ENCODE data around the gene IL13. TPM values are rescaled to one million over a fixed set of nuclear protein-coding genes. Genes with fewer than 3 reads are reported as not detected.
A peak's percentile ranks its signal among the peaks of the same experiment; 100 is the strongest.

IL13 gene
- total RNA-seq, 2 donors from 2014 or later = 2.4 to 4.3 TPM

DNA sequence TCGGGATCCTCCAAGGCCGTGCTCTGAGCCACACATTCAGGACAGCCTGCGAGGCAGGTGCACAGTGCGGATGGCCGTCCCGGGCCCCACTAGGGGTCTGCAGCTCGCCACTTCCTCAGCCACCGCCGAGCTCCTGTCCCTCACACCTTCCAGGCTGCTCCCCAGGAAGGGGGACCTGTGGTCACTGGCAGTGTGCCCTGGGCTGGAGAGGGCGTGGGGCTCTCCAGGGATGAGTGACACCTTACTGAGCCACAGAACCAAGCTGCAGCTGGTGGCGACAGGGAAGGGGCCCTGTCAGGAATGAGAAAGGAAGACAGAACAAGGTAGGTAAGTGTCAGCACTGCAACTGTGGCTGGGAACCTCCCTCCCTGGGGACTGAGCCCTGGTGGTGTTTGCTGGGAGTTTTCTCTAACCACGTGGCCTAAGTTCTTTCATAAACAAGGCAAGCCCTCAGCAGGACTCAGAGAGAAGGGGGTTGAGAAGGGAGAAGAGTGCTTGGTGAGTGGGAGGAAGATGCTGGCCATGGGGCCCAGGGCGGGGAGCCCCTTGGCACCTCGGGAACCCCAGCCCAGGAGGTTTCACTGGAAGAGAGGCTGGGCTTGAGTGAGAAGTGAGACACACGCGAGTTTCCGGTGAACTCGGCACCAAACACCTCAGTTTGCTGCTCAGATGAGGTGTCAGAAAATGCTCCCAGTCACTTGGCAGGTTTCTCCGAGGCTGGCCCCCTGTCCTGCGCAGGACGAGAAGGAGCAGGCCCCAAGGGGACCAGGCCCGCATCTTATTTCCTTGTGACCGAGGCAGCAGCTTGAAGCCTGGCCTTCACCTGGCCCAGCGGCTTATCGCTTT lies 5.2 kb downstream of the IL13 start:
- H3K36me3 Mint-ChIP-seq (ENCODE audit: low read depth) = no peaks in the 10 kb centered on the region
- peaks cover 7% of the 10 kb centered on the region for H3K27me3 Mint-ChIP-seq
- no peaks in the 10 kb centered on the region for H3K9me3 Mint-ChIP-seq
- ATAC-seq (replicated peaks) = peak; percentile 82
- peak overlapping the region; percentile 69 for H3K4me3 Mint-ChIP-seq
- H3K4me1 Mint-ChIP-seq = peaks cover 21% of the 10 kb centered on the region
- peak overlapping the region; percentile 68 for H3K27ac Mint-ChIP-seq

DNA sequence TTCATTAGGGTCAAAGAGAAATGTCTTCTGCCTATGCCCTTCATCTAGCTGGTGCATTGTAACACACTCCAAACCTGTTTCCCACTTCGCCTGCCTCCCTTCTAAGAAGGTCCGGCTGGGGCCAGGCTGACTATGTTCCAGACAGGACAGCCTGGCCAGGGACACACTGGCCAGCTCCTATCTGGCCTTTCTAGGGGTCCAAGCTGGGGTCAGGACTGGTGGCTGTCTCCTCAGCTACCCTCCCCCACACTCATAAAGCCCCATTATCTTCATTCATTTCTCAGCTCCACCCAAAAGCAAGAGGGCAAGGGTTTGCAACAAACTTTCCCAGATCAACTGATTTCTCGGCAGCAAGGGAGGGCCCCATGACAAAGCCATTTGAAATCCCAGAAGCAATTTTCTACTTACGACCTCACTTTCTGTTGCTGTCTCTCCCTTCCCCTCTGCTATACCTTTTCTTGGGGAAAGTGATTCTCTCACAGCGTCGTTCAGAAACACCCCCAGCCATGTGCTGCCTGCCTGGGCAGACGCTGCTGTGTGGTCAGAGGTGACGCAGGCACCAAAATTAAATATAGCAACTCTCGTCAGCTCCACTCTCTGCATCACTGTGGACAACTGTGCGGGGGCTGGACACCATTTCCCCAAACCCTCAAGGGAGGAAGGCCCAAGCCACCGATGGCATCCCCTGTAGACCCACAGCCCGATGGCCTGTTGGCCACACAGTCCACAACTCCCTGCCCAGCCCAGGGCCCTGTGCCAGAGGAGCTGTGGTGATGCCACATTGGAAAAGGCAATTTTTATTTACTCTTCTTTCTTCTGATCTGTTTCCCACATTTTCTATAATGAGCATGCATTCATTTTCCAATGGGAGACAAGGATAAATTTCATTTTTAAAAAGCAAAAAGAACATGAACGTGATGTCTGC lies 6.1 kb downstream of the IL13 start:
- Mint-ChIP-seq H3K9me3 (no peaks in the 10 kb centered on the region), H3K4me1 (peaks cover 19% of the 10 kb centered on the region), H3K27ac (peak overlapping the region; percentile 68), H3K36me3 (ENCODE audit: low read depth) (no peaks in the 10 kb centered on the region), H3K27me3 (peaks cover 6% of the 10 kb centered on the region), H3K4me3 (peak overlapping the region; percentile 69)
- ATAC-seq (replicated peaks) = peak; percentile 42

DNA sequence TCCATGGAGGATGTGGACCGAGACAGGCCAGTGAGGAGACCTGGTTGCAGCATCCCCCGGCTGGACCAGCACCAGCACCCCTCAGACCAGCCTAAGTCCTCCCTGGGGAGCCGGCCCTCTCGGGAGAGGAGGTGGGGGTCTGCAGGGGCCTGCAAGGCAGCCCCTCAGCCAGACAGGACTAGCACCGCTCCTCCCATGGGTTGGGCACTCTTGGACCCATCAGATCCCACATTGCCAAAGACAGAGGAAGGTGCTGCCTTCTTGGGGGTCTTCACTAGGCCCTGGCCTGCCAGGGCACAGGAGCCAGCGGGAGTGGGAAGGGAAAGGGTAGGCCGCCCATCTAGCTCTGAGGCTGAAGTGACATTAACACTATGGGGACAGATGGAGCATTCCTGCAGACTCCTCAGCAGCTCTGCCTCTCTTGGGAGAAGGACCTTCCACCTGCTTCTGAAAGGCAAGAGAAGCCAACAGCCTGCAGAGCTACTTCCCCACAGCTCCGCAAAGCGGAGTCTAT lies 6.8 kb downstream of the IL13 start:
- Mint-ChIP-seq H3K27ac (peak overlapping the region; percentile 68), H3K4me3 (peak overlapping the region; percentile 69), H3K36me3 (ENCODE audit: low read depth) (no peaks in the 10 kb centered on the region), H3K27me3 (peaks cover 6% of the 10 kb centered on the region), H3K9me3 (no peaks in the 10 kb centered on the region), H3K4me1 (peaks cover 19% of the 10 kb centered on the region)
- no peak for ATAC-seq (replicated peaks)

DNA sequence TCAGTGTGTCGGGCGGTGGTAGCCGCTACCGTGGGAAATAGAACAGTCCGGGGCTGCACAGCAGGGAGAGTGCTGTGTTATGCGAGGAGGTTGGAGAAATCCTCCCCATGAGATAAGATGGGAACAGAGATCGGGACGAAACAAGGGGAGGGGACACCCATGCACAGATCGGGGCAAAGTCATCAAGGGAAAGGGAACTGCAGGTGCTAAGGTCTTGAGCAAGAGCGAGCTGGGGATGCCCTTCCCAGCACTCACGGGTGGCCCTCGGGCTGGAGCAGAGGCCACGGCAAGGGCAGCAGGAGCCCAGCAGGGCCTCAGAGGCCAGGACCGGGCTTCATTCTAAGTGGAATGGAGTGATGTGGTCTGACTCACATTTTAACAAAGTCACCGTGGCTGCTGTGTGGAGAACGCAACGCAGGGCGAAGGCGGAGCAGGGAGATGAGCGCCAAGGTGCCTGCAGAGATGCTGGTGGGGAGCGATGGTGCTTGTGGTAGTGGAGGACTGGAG lies 7.7 kb downstream of the IL13 start:
- Mint-ChIP-seq H3K27ac (no peak overlapping the region), H3K36me3 (ENCODE audit: low read depth) (no peaks in the 10 kb centered on the region), H3K9me3 (no peaks in the 10 kb centered on the region), H3K4me3 (no peak overlapping the region), H3K27me3 (peaks cover 6% of the 10 kb centered on the region), H3K4me1 (peaks cover 19% of the 10 kb centered on the region)
- no peak for ATAC-seq (replicated peaks)

DNA sequence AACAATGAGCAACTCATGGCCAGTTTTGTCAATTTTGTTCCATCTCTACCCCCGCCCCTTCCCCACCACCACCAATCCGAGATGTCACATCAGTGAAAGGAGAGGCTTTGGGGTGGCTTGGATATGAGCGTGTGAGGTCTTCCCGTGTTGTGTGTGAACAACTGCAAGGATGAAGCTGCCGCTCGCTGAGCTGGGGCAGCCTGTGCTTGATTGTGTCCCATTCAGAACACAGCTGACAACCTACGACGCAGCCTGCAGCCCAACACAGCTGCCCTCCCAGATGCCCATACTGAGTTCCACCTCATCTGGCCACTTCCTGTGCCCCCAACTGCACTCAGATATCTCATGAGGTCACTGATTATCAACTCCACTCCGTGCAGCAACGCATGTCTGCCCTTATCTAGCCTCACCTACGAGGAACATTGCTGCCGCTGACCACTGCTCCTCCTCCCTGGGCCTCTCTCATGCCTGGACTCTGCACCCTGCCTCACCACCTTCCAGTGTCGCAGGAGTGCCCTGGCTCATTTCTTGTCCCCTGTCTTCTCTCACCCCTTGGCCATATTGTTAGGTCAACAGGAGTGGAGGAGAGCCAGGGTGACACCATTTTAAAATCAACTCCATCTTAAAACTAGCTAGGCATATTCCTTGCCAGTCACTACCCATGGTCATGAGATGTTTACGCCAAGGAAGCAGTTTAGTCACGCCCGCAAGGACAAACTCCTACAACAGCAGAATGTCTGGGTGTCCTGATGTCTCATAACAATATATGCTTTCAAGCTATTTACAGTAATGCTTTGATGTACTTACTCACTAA lies 8.5 kb downstream of the IL13 start:
- no peak overlapping the region for H3K4me3 Mint-ChIP-seq
- no peak overlapping the region for H3K27ac Mint-ChIP-seq
- no peak for ATAC-seq (replicated peaks)
- H3K9me3 Mint-ChIP-seq = no peaks in the 10 kb centered on the region
- H3K36me3 Mint-ChIP-seq (ENCODE audit: low read depth) = no peaks in the 10 kb centered on the region
- H3K27me3 Mint-ChIP-seq = peaks cover 6% of the 10 kb centered on the region
- H3K4me1 Mint-ChIP-seq = peaks cover 19% of the 10 kb centered on the region

DNA sequence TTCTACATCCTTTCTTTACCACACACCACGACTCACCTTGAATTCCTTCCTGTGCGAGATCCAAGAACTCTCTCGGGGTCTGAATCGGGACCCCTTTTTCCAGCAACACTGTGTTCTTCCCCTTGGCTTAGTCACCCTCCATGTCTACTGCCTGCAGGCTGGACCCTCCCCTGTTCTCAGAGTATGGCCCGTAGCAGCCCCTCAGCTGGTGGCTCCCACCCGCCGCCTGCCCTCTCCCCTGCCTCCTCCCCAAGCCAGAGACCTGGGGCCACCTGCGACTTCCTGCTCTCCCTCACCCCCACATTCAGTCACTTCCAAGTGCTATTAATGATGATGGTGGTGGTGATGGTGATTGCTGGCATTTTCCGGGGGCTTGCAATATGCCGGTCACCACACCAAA lies 9.3 kb downstream of the IL13 start:
- H3K27me3 Mint-ChIP-seq = peaks cover 6% of the 10 kb centered on the region
- H3K9me3 Mint-ChIP-seq = no peaks in the 10 kb centered on the region
- no peak overlapping the region for H3K4me3 Mint-ChIP-seq
- H3K36me3 Mint-ChIP-seq (ENCODE audit: low read depth) = no peaks in the 10 kb centered on the region
- H3K27ac Mint-ChIP-seq = no peak overlapping the region
- no peak for ATAC-seq (replicated peaks)
- H3K4me1 Mint-ChIP-seq = peaks cover 19% of the 10 kb centered on the region

- H3K4me3 Mint-ChIP-seq = no peak overlapping the region
- ATAC-seq (replicated peaks) = no peak
- no peaks in the 10 kb centered on the region for H3K9me3 Mint-ChIP-seq
- H3K36me3 Mint-ChIP-seq (ENCODE audit: low read depth) = no peaks in the 10 kb centered on the region
- H3K4me1 Mint-ChIP-seq = peaks cover 17% of the 10 kb centered on the region
- no peak overlapping the region for H3K27ac Mint-ChIP-seq
- peaks cover 6% of the 10 kb centered on the region for H3K27me3 Mint-ChIP-seq
Observed at GRCh38 chr5:132667761-132668705, 10.1 kb downstream of the IL13 start.

GRCh38 chr5:132668706-132669454 lies 10.9 kb downstream of the IL13 start:
- ATAC-seq (replicated peaks) = no peak
- no peaks in the 10 kb centered on the region for H3K9me3 Mint-ChIP-seq
- H3K4me3 Mint-ChIP-seq = no peak overlapping the region
- H3K27ac Mint-ChIP-seq = no peak overlapping the region
- H3K36me3 Mint-ChIP-seq (ENCODE audit: low read depth) = no peaks in the 10 kb centered on the region
- H3K27me3 Mint-ChIP-seq = peaks cover 6% of the 10 kb centered on the region
- peaks cover 10% of the 10 kb centered on the region for H3K4me1 Mint-ChIP-seq

DNA sequence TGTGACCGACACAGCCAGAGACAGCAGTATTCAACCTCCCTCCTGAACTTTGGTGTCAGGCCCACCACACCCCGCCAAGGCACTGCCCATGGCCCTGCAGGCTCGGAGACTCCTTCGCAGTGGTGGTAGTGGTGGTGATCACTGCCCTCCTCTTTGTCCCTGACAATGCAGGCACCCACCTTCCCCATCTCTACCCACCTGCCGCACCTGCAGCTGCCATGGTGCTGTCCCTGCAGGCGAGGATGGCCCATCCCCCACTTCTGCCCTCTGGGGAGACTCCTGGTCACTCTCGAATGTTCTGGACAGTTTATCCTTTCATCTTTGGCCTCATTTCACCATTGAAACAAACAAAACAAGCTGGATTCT lies 11.5 kb downstream of the IL13 start:
- peaks cover 7% of the 10 kb centered on the region for H3K4me1 Mint-ChIP-seq
- H3K4me3 Mint-ChIP-seq = no peak overlapping the region
- H3K27me3 Mint-ChIP-seq = peaks cover 6% of the 10 kb centered on the region
- no peaks in the 10 kb centered on the region for H3K36me3 Mint-ChIP-seq (ENCODE audit: low read depth)
- H3K27ac Mint-ChIP-seq = no peak overlapping the region
- ATAC-seq (replicated peaks) = no peak
- H3K9me3 Mint-ChIP-seq = no peaks in the 10 kb centered on the region

DNA sequence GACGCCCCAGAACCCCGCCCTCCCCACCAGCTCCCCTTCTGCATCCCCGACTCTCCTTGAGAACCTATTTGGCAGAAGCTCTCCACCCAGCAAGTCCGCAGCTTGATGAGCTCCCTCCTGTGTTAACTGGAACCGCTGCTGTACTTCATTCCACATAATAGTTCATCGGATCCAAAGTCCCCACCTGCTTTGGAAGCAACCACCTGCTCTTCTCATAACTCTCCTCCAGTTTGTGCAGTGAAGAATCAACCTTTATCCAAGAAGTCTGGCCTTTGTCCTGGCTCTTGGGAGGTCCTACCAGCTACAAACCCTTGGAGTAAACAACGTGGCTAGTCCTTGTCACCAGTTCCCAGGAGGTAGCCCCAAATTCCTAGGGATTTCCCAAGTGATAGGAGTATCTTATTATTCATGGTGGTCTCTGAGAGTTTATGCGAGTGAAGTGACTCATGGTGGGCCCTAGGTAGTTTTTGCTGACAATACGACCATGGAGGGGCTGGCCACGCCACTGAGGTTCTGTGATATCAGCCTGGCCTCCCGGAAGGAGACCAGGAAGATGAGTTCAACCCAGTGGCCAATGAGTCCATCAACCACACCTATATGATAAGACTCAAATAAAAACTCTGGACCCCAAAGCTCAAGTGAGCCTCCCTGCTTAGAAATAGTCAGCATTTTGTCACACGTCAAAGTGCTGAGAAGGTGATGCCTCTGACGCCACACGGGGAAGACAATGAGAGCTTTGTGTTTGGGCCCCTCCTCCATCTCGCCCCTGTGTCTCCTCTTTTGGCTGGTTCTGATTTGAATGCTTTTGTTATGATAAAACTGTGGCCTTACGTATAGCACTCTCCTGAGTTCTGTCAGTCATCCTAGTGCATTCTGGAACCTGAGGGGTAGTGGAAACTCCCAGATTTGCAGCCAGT lies 12.3 kb downstream of the IL13 start:
- no peaks in the 10 kb centered on the region for H3K9me3 Mint-ChIP-seq
- H3K4me3 Mint-ChIP-seq = no peak overlapping the region
- no peak for ATAC-seq (replicated peaks)
- H3K27ac Mint-ChIP-seq = no peak overlapping the region
- H3K27me3 Mint-ChIP-seq = peaks cover 6% of the 10 kb centered on the region
- no peaks in the 10 kb centered on the region for H3K36me3 Mint-ChIP-seq (ENCODE audit: low read depth)
- H3K4me1 Mint-ChIP-seq = peaks cover 7% of the 10 kb centered on the region

- H3K9me3 Mint-ChIP-seq = no peaks in the 10 kb centered on the region
- H3K4me3 Mint-ChIP-seq = no peak overlapping the region
- ATAC-seq (replicated peaks) = no peak
- H3K36me3 Mint-ChIP-seq (ENCODE audit: low read depth) = no peaks in the 10 kb centered on the region
- no peak overlapping the region for H3K27ac Mint-ChIP-seq
- H3K4me1 Mint-ChIP-seq = peaks cover 7% of the 10 kb centered on the region
- H3K27me3 Mint-ChIP-seq = peaks cover 6% of the 10 kb centered on the region
Observed at GRCh38 chr5:132671000-132671399, 13.0 kb downstream of the IL13 start.

DNA sequence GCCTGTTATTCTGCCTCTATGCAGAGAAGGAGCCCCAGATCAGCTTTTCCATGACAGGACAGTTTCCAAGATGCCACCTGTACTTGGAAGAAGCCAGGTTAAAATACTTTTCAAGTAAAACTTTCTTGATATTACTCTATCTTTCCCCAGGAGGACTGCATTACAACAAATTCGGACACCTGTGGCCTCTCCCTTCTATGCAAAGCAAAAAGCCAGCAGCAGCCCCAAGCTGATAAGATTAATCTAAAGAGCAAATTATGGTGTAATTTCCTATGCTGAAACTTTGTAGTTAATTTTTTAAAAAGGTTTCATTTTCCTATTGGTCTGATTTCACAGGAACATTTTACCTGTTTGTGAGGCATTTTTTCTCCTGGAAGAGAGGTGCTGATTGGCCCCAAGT lies 15.5 kb downstream of the IL13 start:
- no peaks in the 10 kb centered on the region for H3K9me3 Mint-ChIP-seq
- H3K4me3 Mint-ChIP-seq = no peak overlapping the region
- H3K27ac Mint-ChIP-seq = no peak overlapping the region

More for the DNA sequence above, 15.5 kb downstream of the IL13 start:
- ATAC-seq (replicated peaks) = no peak
- H3K4me1 Mint-ChIP-seq = no peaks in the 10 kb centered on the region
- no peaks in the 10 kb centered on the region for H3K36me3 Mint-ChIP-seq (ENCODE audit: low read depth)
- no peaks in the 10 kb centered on the region for H3K27me3 Mint-ChIP-seq
